UCSD-AML1 (cell line): Measurements from ENCODE around the gene NPFFR2.
"Not testable (repeated sequence)": the region's sequence is repeated elsewhere in the genome, so short reads cannot be mapped to it uniquely, and the experiment has no call there.

ENCODE experiments used
- DNase-seq: peaks from one replicate; lab custom pipeline; 2025; ENCODE audit not compliant: unreplicated experiment; lab: John Stamatoyannopoulos, UW

The NPFFR2 gene

GRCh38 chr4:72031868-72032608 is at the start of gene NPFFR2:
Gene NPFFR2, plus strand, starts transcription at chr4:72032000. Its CDS starts 96,592 bp downstream, at chr4:72128592.
- no peak for DNase-seq

GRCh38 chr4:71992571-71993312 is 39.1 kb upstream of the NPFFR2 start:
- no peak for DNase-seq

- no peak for DNase-seq
Measured at GRCh38 chr4:71994559-71994958, 37.2 kb upstream of the NPFFR2 start.

GRCh38 chr4:71995297-71995696 is 36.5 kb upstream of the NPFFR2 start:
- DNase-seq, result no peak

- DNase-seq, result no peak
Measured at GRCh38 chr4:72006586-72006985, 25.2 kb upstream of the NPFFR2 start.

GRCh38 chr4:72011906-72012305 is 19.9 kb upstream of the NPFFR2 start:
- DNase-seq, result no peak

GRCh38 chr4:72016011-72016410 is 15.8 kb upstream of the NPFFR2 start:
- no peak for DNase-seq

- DNase-seq, result no peak
Measured at GRCh38 chr4:72019688-72020087, 12.1 kb upstream of the NPFFR2 start.

GRCh38 chr4:72022553-72022952 is 9.2 kb upstream of the NPFFR2 start:
- DNase-seq, result no peak

GRCh38 chr4:72055566-72055965 is 23.8 kb downstream of the NPFFR2 start:
- DNase-seq, result no peak

- DNase-seq, result no peak
Measured at GRCh38 chr4:72063726-72064125, 31.9 kb downstream of the NPFFR2 start.

- no peak for DNase-seq
Measured at GRCh38 chr4:72067051-72067450, 35.3 kb downstream of the NPFFR2 start.

- DNase-seq, result no peak
Measured at GRCh38 chr4:72073816-72074215, 42.0 kb downstream of the NPFFR2 start.

GRCh38 chr4:72076562-72076961 is 44.8 kb downstream of the NPFFR2 start:
- no peak for DNase-seq

GRCh38 chr4:72077346-72077745 is 45.5 kb downstream of the NPFFR2 start:
- DNase-seq, result no peak

GRCh38 chr4:72084587-72085011 is 52.8 kb downstream of the NPFFR2 start:
- no peak for DNase-seq

- DNase-seq, result not testable (repeated sequence)
Measured at GRCh38 chr4:72090606-72091005, 58.8 kb downstream of the NPFFR2 start.

GRCh38 chr4:72094059-72094797 is 62.4 kb downstream of the NPFFR2 start:
- no peak for DNase-seq

- no peak for DNase-seq
Measured at GRCh38 chr4:72107456-72107855, 75.7 kb downstream of the NPFFR2 start.

- DNase-seq, result no peak
Measured at GRCh38 chr4:72109364-72109763, 77.6 kb downstream of the NPFFR2 start.

GRCh38 chr4:72109959-72110497 is 78.2 kb downstream of the NPFFR2 start:
- no peak for DNase-seq
